HG02588 (cell line): Measurements from ENCODE around the gene CPA5.
"Not testable (repeated sequence)": the region's sequence is repeated elsewhere in the genome, so short reads cannot be mapped to it uniquely, and the experiment has no call there.

Experiments used
- ATAC-seq: cut with Tn5 transposase; IDR thresholded peaks from one replicate; pipeline ENCODE4 v1.9.1; 2021; ENCODE audit warnings: mild to moderate bottlenecking, moderate library complexity; ENCODE audit not compliant: unreplicated experiment

Gene CPA5

GRCh38 chr7:130374507-130374906 is 29.9 kb downstream of the CPA5 start:
- ATAC-seq: no peak

- ATAC-seq: not testable (repeated sequence)
Measured at GRCh38 chr7:130376461-130376860, 31.8 kb downstream of the CPA5 start.

- ATAC-seq: no peak
Measured at GRCh38 chr7:130377178-130377577, 32.6 kb downstream of the CPA5 start.

GRCh38 chr7:130379019-130379418 is 34.4 kb downstream of the CPA5 start:
- ATAC-seq: no peak

- no peak for ATAC-seq
Measured at GRCh38 chr7:130379532-130379920, 34.9 kb downstream of the CPA5 start.

- no peak for ATAC-seq
Measured at GRCh38 chr7:130379921-130380860, 35.6 kb downstream of the CPA5 start, which contains the start of gene CPA1. CPA1 (plus strand) TSS chr7:130380494; CDS start chr7:130380521, 27 bp downstream.

- no peak for ATAC-seq
Measured at GRCh38 chr7:130380861-130381455, 36.3 kb downstream of the CPA5 start.

GRCh38 chr7:130381468-130382312 is 37.1 kb downstream of the CPA5 start:
- no peak for ATAC-seq

- ATAC-seq: no peak
Measured at GRCh38 chr7:130383187-130383980, 38.8 kb downstream of the CPA5 start.

GRCh38 chr7:130384371-130384801 is 39.8 kb downstream of the CPA5 start:
- ATAC-seq: no peak

GRCh38 chr7:130384841-130385599 is 40.4 kb downstream of the CPA5 start:
- no peak for ATAC-seq

- ATAC-seq: no peak
Measured at GRCh38 chr7:130385600-130386066, 41.0 kb downstream of the CPA5 start.

GRCh38 chr7:130386876-130387275 is 42.3 kb downstream of the CPA5 start:
- ATAC-seq: no peak

GRCh38 chr7:130387306-130387627 is 42.7 kb downstream of the CPA5 start:
- ATAC-seq: no peak

GRCh38 chr7:130387628-130388403 is 43.2 kb downstream of the CPA5 start:
- no peak for ATAC-seq

GRCh38 chr7:130388671-130389070 is 44.1 kb downstream of the CPA5 start:
- no peak for ATAC-seq

GRCh38 chr7:130390486-130390885 is 45.9 kb downstream of the CPA5 start:
- ATAC-seq: no peak

GRCh38 chr7:130393101-130393561 is 48.5 kb downstream of the CPA5 start:
- ATAC-seq: no peak
